Endodermal cell (in vitro differentiated cells): ENCODE measurements around the gene E2F7. TPM values are rescaled to one million over a fixed set of nuclear protein-coding genes. Genes with fewer than 3 reads are reported as not detected.
A peak's percentile ranks its signal among the peaks of the same experiment; 100 is the strongest.

ENCODE experiments used
- DNase-seq: peaks from one replicate; pipeline ENCODE4 v3.0.0-alpha.2; 2017
- H3K27ac ChIP-seq: 2 replicates; pipeline ENCODE4 v1.5.1; 2013; ENCODE audit warnings: mild to moderate bottlenecking, low read depth, low read length, moderate library complexity
- H3K27me3 ChIP-seq: 2 replicates; pipeline ENCODE4 v1.6.1; 2013; ENCODE audit warnings: mild to moderate bottlenecking, low read length, moderate library complexity; ENCODE audit not compliant: insufficient read depth, control insufficient read depth, poor library complexity, severe bottlenecking
- H3K36me3 ChIP-seq: 2 replicates; pipeline ENCODE4 v1.7.0; 2013; ENCODE audit warnings: mild to moderate bottlenecking, low read length, moderate library complexity; ENCODE audit not compliant: control insufficient read depth, insufficient read depth
- H3K4me1 ChIP-seq: one replicate; pipeline ENCODE4 v1.7.0; 2013; ENCODE audit warnings: low read length; ENCODE audit not compliant: control insufficient read depth, insufficient read depth
- H3K4me3 ChIP-seq: 2 replicates; pipeline ENCODE4 v1.5.1; 2013; ENCODE audit warnings: mild to moderate bottlenecking, low read length, moderate library complexity
- H3K9ac ChIP-seq: 2 replicates; pipeline ENCODE4 v1.6.1; 2013; ENCODE audit warnings: mild to moderate bottlenecking, low read length, moderate library complexity; ENCODE audit not compliant: poor library complexity, severe bottlenecking; ENCODE audit errors: extremely low read depth
- H3K9me3 ChIP-seq: 2 replicates; pipeline ENCODE4 v1.6.1; 2013; ENCODE audit warnings: mild to moderate bottlenecking, low read length, moderate library complexity; ENCODE audit not compliant: control insufficient read depth
- H3K27ac Mint-ChIP-seq: 2 replicates; pipeline ENCODE4 v1.8.0; 2020; ENCODE audit warnings: mixed read lengths
- H3K27me3 Mint-ChIP-seq: 2 replicates; pipeline ENCODE4 v1.8.0; 2021; ENCODE audit warnings: mild to moderate bottlenecking, mixed read lengths; ENCODE audit not compliant: insufficient read depth
- H3K36me3 Mint-ChIP-seq: 2 replicates; pipeline ENCODE4 v1.8.0; 2020; ENCODE audit warnings: low read depth, mixed read lengths
- H3K4me1 Mint-ChIP-seq: 2 replicates; pipeline ENCODE4 v1.8.0; 2020; ENCODE audit warnings: mixed read lengths
- H3K4me3 Mint-ChIP-seq: 2 replicates; pipeline ENCODE4 v1.8.0; 2020; ENCODE audit warnings: mild to moderate bottlenecking, moderate library complexity, mixed read lengths
- H3K9me3 Mint-ChIP-seq: 2 replicates; pipeline ENCODE4 v1.8.0; 2020; ENCODE audit warnings: mild to moderate bottlenecking, mixed read lengths
- WGBS, 2 experiments: methylation state at CpG; one replicate each; pipeline versions ENCODE4 v1.1.5 to v1.1.7; 2013; ENCODE audit warnings: missing lambda C conversion rate in 2 of 2, mixed read lengths in 1 of 2; ENCODE audit not compliant: insufficient coverage in 1 of 2, insufficient read length in 1 of 2; 5-methylcytosine and 5-hydroxymethylcytosine counted together
- total RNA-seq, 2 donors: library from RNA; stranded (reverse); fragmentation: NEBNext Ultra II Directional in 1 of 2; extraction: Animal tissue kit (Norgen Biotek cat#: 25700) in 1 of 2; gene quantifications; 2 replicates in 1 of 2; 3 replicates in 1 of 2; pipeline ENCODE4 v1.2.1, GENCODE V29; 2021
- TF ChIP-seq, protein P1 (sequence below): fragments of 200-600 bp; sonication (generic); conservative IDR thresholded peaks from 2 replicates; pipeline ENCODE4 v1.5.0; 2021; ENCODE audit warnings: antibody characterized with exemption, mild to moderate bottlenecking

E2F7 gene
- total RNA-seq, 2 donors from 2014 or later: 21.0 to 21.2 TPM

DNA sequence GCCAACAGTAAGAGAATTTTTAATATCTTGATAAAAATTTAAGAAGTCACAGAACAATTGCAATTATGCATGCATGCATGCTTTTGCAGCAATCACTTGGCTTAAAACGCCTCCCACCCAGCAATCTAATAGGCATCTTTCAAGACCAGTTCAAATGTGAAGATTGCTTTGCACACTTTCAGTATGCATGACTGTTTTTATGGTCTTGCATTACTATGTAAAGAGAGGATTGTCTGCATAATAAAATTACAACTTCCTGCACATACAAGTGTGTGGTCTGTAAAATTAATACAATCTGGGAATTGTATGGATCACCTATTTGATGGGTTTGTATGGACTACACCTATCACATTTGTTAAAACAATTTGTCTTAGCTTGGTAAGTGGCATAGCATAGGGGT lies 48.8 kb downstream of the E2F7 start:
- H3K9me3 Mint-ChIP-seq: no peaks in the 10 kb centered on the region
- H3K27me3 Mint-ChIP-seq: no peaks in the 10 kb centered on the region
- no peak overlapping the region for H3K4me3 ChIP-seq
- H3K36me3 Mint-ChIP-seq: peaks cover 28% of the 10 kb centered on the region
- H3K4me3 Mint-ChIP-seq: no peak overlapping the region
- WGBS, 2 experiments: 85 to 100% methylated on average over 1 of the region's 1 CpG
- no peaks in the 10 kb centered on the region for H3K36me3 ChIP-seq
- DNase-seq: no peak
- H3K27ac Mint-ChIP-seq: no peak overlapping the region
- TF ChIP-seq, protein P1, sequence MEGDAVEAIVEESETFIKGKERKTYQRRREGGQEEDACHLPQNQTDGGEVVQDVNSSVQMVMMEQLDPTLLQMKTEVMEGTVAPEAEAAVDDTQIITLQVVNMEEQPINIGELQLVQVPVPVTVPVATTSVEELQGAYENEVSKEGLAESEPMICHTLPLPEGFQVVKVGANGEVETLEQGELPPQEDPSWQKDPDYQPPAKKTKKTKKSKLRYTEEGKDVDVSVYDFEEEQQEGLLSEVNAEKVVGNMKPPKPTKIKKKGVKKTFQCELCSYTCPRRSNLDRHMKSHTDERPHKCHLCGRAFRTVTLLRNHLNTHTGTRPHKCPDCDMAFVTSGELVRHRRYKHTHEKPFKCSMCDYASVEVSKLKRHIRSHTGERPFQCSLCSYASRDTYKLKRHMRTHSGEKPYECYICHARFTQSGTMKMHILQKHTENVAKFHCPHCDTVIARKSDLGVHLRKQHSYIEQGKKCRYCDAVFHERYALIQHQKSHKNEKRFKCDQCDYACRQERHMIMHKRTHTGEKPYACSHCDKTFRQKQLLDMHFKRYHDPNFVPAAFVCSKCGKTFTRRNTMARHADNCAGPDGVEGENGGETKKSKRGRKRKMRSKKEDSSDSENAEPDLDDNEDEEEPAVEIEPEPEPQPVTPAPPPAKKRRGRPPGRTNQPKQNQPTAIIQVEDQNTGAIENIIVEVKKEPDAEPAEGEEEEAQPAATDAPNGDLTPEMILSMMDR: no peak
- H3K27me3 ChIP-seq: no peaks in the 10 kb centered on the region
- H3K27ac ChIP-seq: no peak overlapping the region
- no peaks in the 10 kb centered on the region for H3K9me3 ChIP-seq
- H3K4me1 Mint-ChIP-seq: no peaks in the 10 kb centered on the region
- no peaks in the 10 kb centered on the region for H3K4me1 ChIP-seq
- no peak overlapping the region for H3K9ac ChIP-seq

DNA sequence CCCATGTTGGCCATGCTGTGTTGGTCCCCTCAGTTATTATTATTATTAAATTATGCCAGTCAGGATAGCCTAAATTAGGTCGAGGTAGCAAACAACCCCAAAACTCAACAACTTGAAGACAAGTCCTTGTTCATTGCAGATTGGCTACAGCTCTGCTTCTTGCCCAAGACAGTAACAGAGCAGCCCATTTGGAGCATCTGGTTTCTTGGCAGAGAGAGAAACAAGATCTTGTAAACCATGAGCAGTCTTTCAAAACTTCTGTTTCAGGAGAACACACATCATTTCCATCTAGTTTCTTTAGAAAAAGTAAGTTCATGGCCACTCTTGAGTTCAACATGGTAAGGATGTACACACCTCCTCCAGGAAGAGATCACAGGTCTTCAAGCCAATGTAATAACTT lies 52.3 kb downstream of the E2F7 start:
- Mint-ChIP-seq H3K36me3 (peaks cover 11% of the 10 kb centered on the region), H3K9me3 (no peaks in the 10 kb centered on the region), H3K4me3 (no peak overlapping the region), H3K27ac (no peak overlapping the region), H3K27me3 (no peaks in the 10 kb centered on the region), H3K4me1 (peaks cover 5% of the 10 kb centered on the region)
- DNase-seq: no peak
- Histone ChIP-seq H3K36me3 (no peaks in the 10 kb centered on the region), H3K27me3 (no peaks in the 10 kb centered on the region), H3K9me3 (no peaks in the 10 kb centered on the region), H3K4me3 (no peak overlapping the region), H3K4me1 (no peaks in the 10 kb centered on the region), H3K27ac (no peak overlapping the region), H3K9ac (no peak overlapping the region)
- 91% methylated on average over 1 of the region's 1 CpG; no CpG with 5 or more reads in 1 of the 2 experiments for WGBS, 2 experiments
- TF ChIP-seq, protein P1: no peak

DNA sequence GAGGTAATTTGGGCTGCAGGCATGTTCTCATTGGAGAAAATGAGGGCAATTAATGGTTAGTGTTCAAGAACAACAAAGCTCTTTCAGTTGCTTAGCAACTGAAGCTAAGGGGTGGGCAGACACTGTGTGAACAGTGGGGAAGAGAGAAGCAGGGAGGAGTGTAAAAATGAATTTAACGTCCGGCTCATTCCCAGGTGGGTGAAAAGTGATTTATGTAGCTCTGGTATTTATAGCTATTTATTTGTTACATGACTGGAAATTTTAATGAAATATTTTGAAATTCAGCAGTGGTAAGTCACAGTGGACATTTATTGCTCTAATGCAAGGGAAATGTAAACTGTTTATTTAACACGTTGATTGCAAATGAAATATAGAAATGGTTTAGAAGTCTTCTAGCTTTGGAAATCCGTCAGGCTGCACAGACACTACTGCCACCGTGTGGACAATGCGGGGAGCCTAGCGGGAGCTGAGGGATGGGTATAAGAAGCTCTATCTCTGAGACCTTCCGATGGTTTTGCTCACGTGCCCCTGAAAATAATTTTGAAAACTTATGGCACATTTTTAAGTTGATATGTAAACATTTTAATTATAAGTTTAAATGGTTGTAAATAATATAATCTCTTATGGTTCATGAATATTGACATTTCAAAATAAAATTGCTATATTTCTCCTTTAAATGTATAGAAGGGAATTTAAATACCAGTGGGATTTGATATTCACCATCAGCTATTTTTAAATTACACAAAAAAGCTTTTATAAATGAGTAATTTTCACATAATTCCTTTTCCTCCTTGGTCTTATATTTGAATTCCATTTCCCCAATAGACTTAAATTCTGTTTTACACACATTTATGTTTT lies 54.4 kb downstream of the E2F7 start:
- TF ChIP-seq, protein P1: peak; percentile 99
- no peaks in the 10 kb centered on the region for H3K36me3 Mint-ChIP-seq
- Histone ChIP-seq H3K27me3 (no peaks in the 10 kb centered on the region), H3K27ac (no peak overlapping the region), H3K36me3 (no peaks in the 10 kb centered on the region), H3K4me1 (no peaks in the 10 kb centered on the region), H3K4me3 (no peak overlapping the region), H3K9me3 (no peaks in the 10 kb centered on the region), H3K9ac (no peak overlapping the region)
- H3K27ac Mint-ChIP-seq: no peak overlapping the region
- H3K9me3 Mint-ChIP-seq: no peaks in the 10 kb centered on the region
- DNase-seq: peak; percentile 96
- peaks cover 5% of the 10 kb centered on the region for H3K4me1 Mint-ChIP-seq
- no peak overlapping the region for H3K4me3 Mint-ChIP-seq
- H3K27me3 Mint-ChIP-seq: no peaks in the 10 kb centered on the region
- 13 to 28% methylated on average over 3 to 9 of the region's 9 CpGs for WGBS, 2 experiments
